IMR-90 (cell line): Measurements from ENCODE around the gene HNRNPH3. TPM values are rescaled to one million over a fixed set of nuclear protein-coding genes. Genes with fewer than 3 reads are reported as not detected.

Experiments
- USF2 ChIP-seq: fragments of 150-350 bp; IDR thresholded peaks from 2 replicates; pipeline ENCODE4 v1.6.1; 2017; ENCODE audit warnings: mild to moderate bottlenecking, antibody characterized with exemption, low read length, low read depth
- polyA plus RNA-seq, 3 experiments: library from polyadenylated mRNA; depleted of rRNA; stranded (reverse); fragments of >200 nt; gene quantifications; 2 replicates each; pipeline ENCODE4 v1.2.3, GENCODE V29; 2012; ENCODE audit warnings: low replicate concordance in 1 of 3
- total RNA-seq: library from RNA; depleted of rRNA; stranded (reverse); fragments of >200 nt; gene quantifications from 2 replicates; pipeline ENCODE4 v1.2.3, GENCODE V29; 2012

The HNRNPH3 gene
- total and polyA plus RNA-seq, 2 of the 4 experiments (the other 2 are of a cell fraction): 10.6 to 142 TPM

DNA sequence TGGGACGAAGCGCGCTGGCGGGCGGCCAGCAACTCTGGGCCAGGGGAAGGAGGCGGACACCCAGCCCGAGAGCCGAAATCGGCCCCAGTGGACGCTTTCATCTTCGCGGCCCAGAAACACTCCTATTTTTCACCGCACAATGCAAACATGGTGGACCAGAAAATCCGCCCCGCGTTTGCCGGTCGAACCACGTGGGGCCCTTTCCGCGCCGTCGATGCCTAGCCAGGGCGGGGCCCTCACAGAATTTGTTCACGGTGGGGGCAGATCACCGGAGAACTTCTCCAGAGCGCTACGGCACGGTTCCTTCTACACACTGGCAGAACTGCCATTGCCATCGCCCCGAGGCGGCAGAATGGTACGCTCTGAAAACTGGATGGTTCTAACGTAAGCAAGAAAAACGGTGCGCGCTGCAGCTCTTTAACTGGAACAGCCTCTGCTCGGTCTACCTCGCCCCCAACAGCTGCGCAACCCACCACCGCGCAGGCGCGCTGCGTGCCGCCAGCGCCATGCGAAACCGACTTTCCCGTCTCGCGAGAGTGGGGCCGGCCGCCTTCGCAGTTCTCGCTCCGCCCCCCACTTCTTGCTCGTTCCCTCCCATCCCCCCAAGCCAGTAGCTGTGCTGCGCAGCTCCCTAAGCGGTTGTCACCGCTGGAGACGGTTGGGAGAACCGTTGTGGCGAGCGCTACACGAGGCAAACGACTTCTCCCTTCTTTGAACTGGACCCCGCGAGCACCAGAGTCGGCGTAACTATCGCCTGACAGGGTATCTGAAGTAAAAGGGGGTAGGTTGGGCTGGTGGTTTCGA lies at the start of gene HNRNPH3 (continued):
- peak; percentile 77 for TF ChIP-seq USF2
